ENCODE measurements around the gene SETD1A.

GRCh38 chr16:31031276-31031675 is 73.7 kb downstream of the SETD1A start:
- TF ChIP-seq POLR2A (IDR thresholded peaks at IDR 0.05; ENCODE audit: low read length): no peak
- no peak for TF ChIP-seq GATA1 (IDR thresholded peaks at IDR 0.05; ENCODE audit: low read depth, low read length)
